Loucy (cell line): Measurements from ENCODE around the gene ACTA1.

Experiments
- EZH2phosphoT487 ChIP-seq: fragments of 200-600 bp; IDR thresholded peaks from 2 replicates; pipeline ENCODE4 v1.6.1; 2018; ENCODE audit warnings: antibody characterized with exemption, mild to moderate bottlenecking, moderate library complexity, borderline replicate concordance
- TF ChIP-seq, protein P1 (sequence below): fragments of 200-600 bp; sonication (generic); conservative IDR thresholded peaks from 2 replicates; pipeline ENCODE4 v1.5.1; 2014; ENCODE audit warnings: mild to moderate bottlenecking, antibody characterized with exemption, low read length

- TF ChIP-seq, protein P1, sequence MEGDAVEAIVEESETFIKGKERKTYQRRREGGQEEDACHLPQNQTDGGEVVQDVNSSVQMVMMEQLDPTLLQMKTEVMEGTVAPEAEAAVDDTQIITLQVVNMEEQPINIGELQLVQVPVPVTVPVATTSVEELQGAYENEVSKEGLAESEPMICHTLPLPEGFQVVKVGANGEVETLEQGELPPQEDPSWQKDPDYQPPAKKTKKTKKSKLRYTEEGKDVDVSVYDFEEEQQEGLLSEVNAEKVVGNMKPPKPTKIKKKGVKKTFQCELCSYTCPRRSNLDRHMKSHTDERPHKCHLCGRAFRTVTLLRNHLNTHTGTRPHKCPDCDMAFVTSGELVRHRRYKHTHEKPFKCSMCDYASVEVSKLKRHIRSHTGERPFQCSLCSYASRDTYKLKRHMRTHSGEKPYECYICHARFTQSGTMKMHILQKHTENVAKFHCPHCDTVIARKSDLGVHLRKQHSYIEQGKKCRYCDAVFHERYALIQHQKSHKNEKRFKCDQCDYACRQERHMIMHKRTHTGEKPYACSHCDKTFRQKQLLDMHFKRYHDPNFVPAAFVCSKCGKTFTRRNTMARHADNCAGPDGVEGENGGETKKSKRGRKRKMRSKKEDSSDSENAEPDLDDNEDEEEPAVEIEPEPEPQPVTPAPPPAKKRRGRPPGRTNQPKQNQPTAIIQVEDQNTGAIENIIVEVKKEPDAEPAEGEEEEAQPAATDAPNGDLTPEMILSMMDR = no peak
- no peak for TF ChIP-seq EZH2phosphoT487
Measured at GRCh38 chr1:229385853-229386456, 47.9 kb downstream of the ACTA1 start.
